Activated naive CD4-positive, alpha-beta T cell treated with anti-CD3 and anti-CD28 coated beads, Interleukin-2, amount 50 U/mL, for 72 hours (primary cell): ENCODE results near the gene CD19. TPM values are rescaled to one million over a fixed set of nuclear protein-coding genes. Genes with fewer than 3 reads are reported as not detected.
A peak's percentile ranks its signal among the peaks of the same experiment; 100 is the strongest.
"Not testable (repeated sequence)": the region's sequence is repeated elsewhere in the genome, so short reads cannot be mapped to it uniquely, and the experiment has no call there.

Experiments
- ATAC-seq, 2 donors: fragments of 150-1000 bp; cut with Tn5 transposase; 2 replicates each; pipeline ENCODE4 v1.10.0; 2021; ENCODE audit warnings: mild to moderate bottlenecking in 2 of 2, moderate library complexity in 2 of 2
- DNase-seq, 2 donors: peaks; one replicate each; pipeline ENCODE4 v3.0.0; 2021 to 2022; ENCODE audit warnings: low spot score in 2 of 2
- H3K27ac Mint-ChIP-seq, 2 donors: one replicate each; pipeline ENCODE4 v1.8.0; 2022; ENCODE audit warnings: mild to moderate bottlenecking in 2 of 2, mixed read lengths in 2 of 2
- H3K36me3 Mint-ChIP-seq, 2 donors: one replicate each; pipeline ENCODE4 v1.8.0; 2022; ENCODE audit warnings: mixed read lengths in 2 of 2
- H3K9me3 Mint-ChIP-seq, 2 donors: one replicate each; pipeline ENCODE4 v1.8.0; 2022; ENCODE audit warnings: mixed read lengths in 2 of 2
- total RNA-seq, 2 donors: library from RNA; stranded (reverse); gene quantifications; one replicate each; pipeline ENCODE4 v1.2.3, GENCODE V29; 2022

The CD19 gene
- 1 to 10 TPM in 1 of 2 donors, under 1 TPM in 1; 0.32 to 1.2 TPM for total RNA-seq

- H3K36me3 Mint-ChIP-seq, result peaks cover 0 to 6% of the 10 kb centered on the region in 2 donors
- ATAC-seq (no peak), DNase-seq (no peak)
- peaks cover 0 to 10% of the 10 kb centered on the region in 2 donors for H3K9me3 Mint-ChIP-seq
- H3K27ac Mint-ChIP-seq, result peak within 1 kb of the TSS; percentile 73 to 87
These were observed at the start of gene CD19 for GRCh38 chr16:28931801-28932225. Gene CD19, plus strand, starts transcription at chr16:28931971. Its CDS starts 30 bp downstream, at chr16:28932001.

GRCh38 chr16:28882551-28883160 is 49.1 kb upstream of the CD19 start:
- ATAC-seq, result no peak
- peaks cover 0 to 5% of the 10 kb centered on the region in 2 donors for H3K9me3 Mint-ChIP-seq
- no peak overlapping the region for H3K27ac Mint-ChIP-seq
- no peak for DNase-seq
- H3K36me3 Mint-ChIP-seq, result peaks cover 8 to 9% of the 10 kb centered on the region in 2 donors

GRCh38 chr16:28883221-28883996 is 48.4 kb upstream of the CD19 start:
- H3K27ac Mint-ChIP-seq, result no peak overlapping the region
- peaks cover 8 to 9% of the 10 kb centered on the region in 2 donors for H3K36me3 Mint-ChIP-seq
- peaks cover 0 to 5% of the 10 kb centered on the region in 2 donors for H3K9me3 Mint-ChIP-seq
- ATAC-seq, result no peak
- no peak for DNase-seq

GRCh38 chr16:28884045-28884444 is 47.7 kb upstream of the CD19 start:
- Mint-ChIP-seq H3K27ac (peak overlapping the region in 1 of 2 donors; percentile 56), H3K9me3 (peaks cover 0 to 5% of the 10 kb centered on the region in 2 donors), H3K36me3 (peaks cover 8 to 9% of the 10 kb centered on the region in 2 donors)
- ATAC-seq (no peak), DNase-seq (no peak)

- ATAC-seq, result no peak
- Mint-ChIP-seq H3K27ac (no peak overlapping the region), H3K9me3 (no peaks in the 10 kb centered on the region), H3K36me3 (no peaks in the 10 kb centered on the region)
- DNase-seq, result no peak
These were observed 44.8 kb upstream of the CD19 start for GRCh38 chr16:28886945-28887344.

GRCh38 chr16:28890355-28890754 is 41.4 kb upstream of the CD19 start:
- H3K9me3 Mint-ChIP-seq, H3K36me3 Mint-ChIP-seq, H3K27ac Mint-ChIP-seq, DNase-seq, ATAC-seq: not testable (repeated sequence)

GRCh38 chr16:28891964-28892890 is 39.5 kb upstream of the CD19 start:
- Mint-ChIP-seq H3K27ac (no peak overlapping the region), H3K36me3 (no peaks in the 10 kb centered on the region), H3K9me3 (no peaks in the 10 kb centered on the region)
- no peak for DNase-seq
- ATAC-seq, result no peak

GRCh38 chr16:28893291-28893690 is 38.5 kb upstream of the CD19 start:
- Mint-ChIP-seq H3K9me3 (no peaks in the 10 kb centered on the region), H3K27ac (no peak overlapping the region), H3K36me3 (no peaks in the 10 kb centered on the region)
- DNase-seq (no peak), ATAC-seq (no peak)

GRCh38 chr16:28895609-28896008 is 36.2 kb upstream of the CD19 start:
- H3K27ac Mint-ChIP-seq, result no peak overlapping the region
- no peaks in the 10 kb centered on the region for H3K9me3 Mint-ChIP-seq
- ATAC-seq (no peak), DNase-seq (no peak)
- H3K36me3 Mint-ChIP-seq, result no peaks in the 10 kb centered on the region

GRCh38 chr16:28897826-28898225 is 33.9 kb upstream of the CD19 start:
- no peak for ATAC-seq
- no peak for DNase-seq
- H3K27ac Mint-ChIP-seq, result peak overlapping the region in 1 of 2 donors; percentile 8

GRCh38 chr16:28898266-28898665 is 33.5 kb upstream of the CD19 start:
- no peaks in the 10 kb centered on the region for H3K36me3 Mint-ChIP-seq
- ATAC-seq (no peak), DNase-seq (no peak)
- no peaks in the 10 kb centered on the region for H3K9me3 Mint-ChIP-seq
- H3K27ac Mint-ChIP-seq, result peak overlapping the region in 1 of 2 donors; percentile 8

More at GRCh38 chr16:28897826-28898225, 33.9 kb upstream of the CD19 start:
- no peaks in the 10 kb centered on the region for H3K36me3 Mint-ChIP-seq
- no peaks in the 10 kb centered on the region for H3K9me3 Mint-ChIP-seq

GRCh38 chr16:28898942-28899341 is 32.8 kb upstream of the CD19 start:
- ATAC-seq (no peak), DNase-seq (no peak)
- Mint-ChIP-seq H3K36me3 (no peaks in the 10 kb centered on the region), H3K9me3 (no peaks in the 10 kb centered on the region), H3K27ac (no peak overlapping the region)

- no peaks in the 10 kb centered on the region for H3K9me3 Mint-ChIP-seq
- no peaks in the 10 kb centered on the region for H3K36me3 Mint-ChIP-seq
- peak overlapping the region in 1 of 2 donors; percentile 27 for H3K27ac Mint-ChIP-seq
- DNase-seq (no peak), ATAC-seq (no peak)
These were observed 31.7 kb upstream of the CD19 start for GRCh38 chr16:28899882-28900590.

GRCh38 chr16:28900601-28901000 is 31.2 kb upstream of the CD19 start:
- ATAC-seq (no peak), DNase-seq (no peak)
- no peaks in the 10 kb centered on the region for H3K36me3 Mint-ChIP-seq
- no peaks in the 10 kb centered on the region for H3K9me3 Mint-ChIP-seq
- peak overlapping the region in 1 of 2 donors; percentile 27 for H3K27ac Mint-ChIP-seq

- no peak for ATAC-seq
- no peaks in the 10 kb centered on the region for H3K36me3 Mint-ChIP-seq
- no peaks in the 10 kb centered on the region for H3K9me3 Mint-ChIP-seq
- no peak for DNase-seq
- no peak overlapping the region for H3K27ac Mint-ChIP-seq
These were observed 29.9 kb upstream of the CD19 start for GRCh38 chr16:28901862-28902261.

- Mint-ChIP-seq H3K27ac (peak overlapping the region; percentile 41 to 44), H3K9me3 (no peaks in the 10 kb centered on the region), H3K36me3 (no peaks in the 10 kb centered on the region)
- no peak for DNase-seq
- ATAC-seq, result peak; percentile 9 to 24
These were observed 28.9 kb upstream of the CD19 start for GRCh38 chr16:28902909-28903308.
